SH-SY5Y (cell line): ENCODE measurements around the gene SSTR5.

Experiments used
- GATA2 ChIP-seq: IDR thresholded peaks from 2 replicates; pipeline ENCODE4 v1.6.1; 2011; ENCODE audit warnings: mild to moderate bottlenecking, low read depth, low read length
- GATA3 ChIP-seq: IDR thresholded peaks from 2 replicates; pipeline ENCODE4 v1.6.1; 2011; ENCODE audit warnings: low read depth, mild to moderate bottlenecking, low read length, moderate library complexity

GRCh38 chr16:1045310-1045992 lies 27.1 kb upstream of the SSTR5 start:
- TF ChIP-seq GATA2 (no peak), GATA3 (no peak)
